Nephron progenitor cell (in vitro differentiated cells): ENCODE results near the gene TOM1L2.
A peak's percentile ranks its signal among the peaks of the same experiment; 100 is the strongest.

ENCODE experiments used
- DNase-seq: peaks from one replicate; pipeline ENCODE4 v3.0.0; 2021
- H3K27ac Mint-ChIP-seq: 2 replicates; pipeline ENCODE4 v1.8.0; 2021; ENCODE audit warnings: mild to moderate bottlenecking, moderate library complexity, mixed read lengths
- H3K27me3 Mint-ChIP-seq: 2 replicates; pipeline ENCODE4 v1.8.0; 2021; ENCODE audit warnings: mild to moderate bottlenecking, low read depth, mixed read lengths; ENCODE audit not compliant: poor library complexity
- H3K36me3 Mint-ChIP-seq: 2 replicates; pipeline ENCODE4 v1.8.0; 2021; ENCODE audit warnings: low read depth, mixed read lengths
- H3K4me1 Mint-ChIP-seq: 2 replicates; pipeline ENCODE4 v1.8.0; 2021; ENCODE audit warnings: mixed read lengths
- H3K4me3 Mint-ChIP-seq: 2 replicates; pipeline ENCODE4 v1.8.0; 2021; ENCODE audit warnings: mild to moderate bottlenecking, moderate library complexity, mixed read lengths
- H3K9me3 Mint-ChIP-seq: 2 replicates; pipeline ENCODE4 v1.8.0; 2021; ENCODE audit warnings: mild to moderate bottlenecking, moderate library complexity, mixed read lengths
- TF ChIP-seq, protein P1 (sequence below): fragments of 200-600 bp; sonication (generic); IDR thresholded peaks from 2 replicates; pipeline ENCODE4 v1.5.0; 2021; ENCODE audit warnings: antibody characterized with exemption

The TOM1L2 gene

DNA sequence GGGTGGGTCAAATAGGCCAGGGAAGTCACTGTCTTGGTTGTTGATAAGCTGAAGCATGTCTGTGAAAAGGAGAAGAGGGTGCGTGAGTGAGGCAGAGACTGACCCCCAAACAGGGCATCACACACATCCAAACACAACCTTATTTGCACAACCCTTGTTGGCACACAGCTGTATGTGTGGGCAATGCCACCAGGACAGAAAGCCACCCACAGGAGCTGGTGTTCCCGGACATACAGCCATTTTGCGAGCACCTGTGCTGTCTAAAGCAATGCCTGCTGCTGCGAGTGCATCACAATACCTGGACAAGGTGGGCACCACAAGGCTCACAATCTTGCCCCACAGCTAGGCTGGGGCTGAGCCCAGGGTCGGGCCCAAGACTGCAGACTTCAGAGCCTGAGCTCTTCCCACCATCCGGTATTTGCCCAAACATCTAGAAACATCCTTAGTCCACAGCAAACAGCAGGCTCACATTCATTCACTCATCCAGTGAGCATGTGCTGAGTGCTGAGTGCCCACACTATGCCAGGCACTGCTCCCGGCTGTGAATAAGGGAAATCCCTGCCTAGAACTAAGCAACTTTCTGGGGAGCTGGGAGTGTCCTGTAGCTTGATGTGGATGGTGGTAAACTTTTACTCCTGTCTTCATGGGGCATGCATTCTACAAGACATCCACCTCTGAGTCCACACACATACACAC lies 151.6 kb downstream of the TOM1L2 start:
- H3K4me1 Mint-ChIP-seq: peaks cover 67% of the 10 kb centered on the region
- H3K27ac Mint-ChIP-seq: peak overlapping the region; percentile 74
- H3K4me3 Mint-ChIP-seq: no peak overlapping the region

DNA sequence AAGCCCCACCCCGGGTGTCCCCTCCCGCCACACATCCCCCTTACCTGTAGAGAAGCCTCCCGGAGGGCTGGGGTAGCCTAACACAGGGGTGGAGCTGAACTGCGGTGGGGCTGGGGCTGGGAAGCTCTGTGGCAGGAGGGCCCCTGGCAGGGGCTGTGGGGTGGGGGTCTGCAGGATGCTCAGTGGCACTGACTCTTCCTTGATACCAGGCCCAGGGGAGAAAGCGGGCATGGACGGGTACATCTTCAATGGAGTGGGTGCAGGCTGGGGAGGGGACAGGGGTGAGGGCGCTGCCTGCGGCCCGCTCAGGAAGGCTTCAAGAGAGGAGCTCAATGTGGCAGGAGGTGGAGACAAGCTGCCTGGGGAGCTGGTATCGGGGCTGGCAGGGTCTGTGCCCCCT lies 152.2 kb downstream of the TOM1L2 start:
- no peak for DNase-seq
- TF ChIP-seq, protein P1, sequence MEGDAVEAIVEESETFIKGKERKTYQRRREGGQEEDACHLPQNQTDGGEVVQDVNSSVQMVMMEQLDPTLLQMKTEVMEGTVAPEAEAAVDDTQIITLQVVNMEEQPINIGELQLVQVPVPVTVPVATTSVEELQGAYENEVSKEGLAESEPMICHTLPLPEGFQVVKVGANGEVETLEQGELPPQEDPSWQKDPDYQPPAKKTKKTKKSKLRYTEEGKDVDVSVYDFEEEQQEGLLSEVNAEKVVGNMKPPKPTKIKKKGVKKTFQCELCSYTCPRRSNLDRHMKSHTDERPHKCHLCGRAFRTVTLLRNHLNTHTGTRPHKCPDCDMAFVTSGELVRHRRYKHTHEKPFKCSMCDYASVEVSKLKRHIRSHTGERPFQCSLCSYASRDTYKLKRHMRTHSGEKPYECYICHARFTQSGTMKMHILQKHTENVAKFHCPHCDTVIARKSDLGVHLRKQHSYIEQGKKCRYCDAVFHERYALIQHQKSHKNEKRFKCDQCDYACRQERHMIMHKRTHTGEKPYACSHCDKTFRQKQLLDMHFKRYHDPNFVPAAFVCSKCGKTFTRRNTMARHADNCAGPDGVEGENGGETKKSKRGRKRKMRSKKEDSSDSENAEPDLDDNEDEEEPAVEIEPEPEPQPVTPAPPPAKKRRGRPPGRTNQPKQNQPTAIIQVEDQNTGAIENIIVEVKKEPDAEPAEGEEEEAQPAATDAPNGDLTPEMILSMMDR: no peak
- Mint-ChIP-seq H3K4me3 (no peak overlapping the region), H3K27ac (peak overlapping the region; percentile 74), H3K27me3 (no peaks in the 10 kb centered on the region), H3K4me1 (peaks cover 64% of the 10 kb centered on the region), H3K9me3 (no peaks in the 10 kb centered on the region), H3K36me3 (peaks cover 7% of the 10 kb centered on the region)

More for the DNA sequence above, 151.6 kb downstream of the TOM1L2 start:
- peaks cover 7% of the 10 kb centered on the region for H3K36me3 Mint-ChIP-seq
- TF ChIP-seq, protein P1: no peak
- no peaks in the 10 kb centered on the region for H3K9me3 Mint-ChIP-seq
- DNase-seq: no peak
- H3K27me3 Mint-ChIP-seq: no peaks in the 10 kb centered on the region

DNA sequence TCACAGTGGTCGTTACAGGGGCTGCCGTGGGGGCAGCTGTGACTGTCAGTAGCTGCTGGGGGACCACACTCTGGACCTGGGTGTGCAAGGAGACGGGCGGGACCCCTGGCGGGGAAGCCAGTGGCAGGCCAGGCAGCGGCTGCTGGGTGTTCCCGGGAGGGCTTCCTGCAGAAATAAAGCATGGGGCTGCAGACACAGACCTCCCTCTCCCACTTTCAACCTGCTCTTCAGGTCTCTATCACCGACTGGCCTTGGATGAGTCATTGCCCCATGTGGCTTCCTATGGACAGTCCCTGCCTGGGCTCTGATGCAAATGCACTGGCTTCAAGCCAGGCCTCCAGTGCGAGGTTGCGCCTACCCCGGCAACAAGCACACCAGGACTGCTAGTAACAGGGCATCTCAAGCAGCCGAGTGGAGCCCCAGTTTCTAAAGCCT lies 152.6 kb downstream of the TOM1L2 start:
- no peaks in the 10 kb centered on the region for H3K9me3 Mint-ChIP-seq
- no peak overlapping the region for H3K4me3 Mint-ChIP-seq
- H3K27ac Mint-ChIP-seq: peak overlapping the region; percentile 83
- TF ChIP-seq, protein P1: no peak
- peaks cover 59% of the 10 kb centered on the region for H3K4me1 Mint-ChIP-seq
- H3K27me3 Mint-ChIP-seq: no peaks in the 10 kb centered on the region
- DNase-seq: no peak
- peaks cover 7% of the 10 kb centered on the region for H3K36me3 Mint-ChIP-seq

DNA sequence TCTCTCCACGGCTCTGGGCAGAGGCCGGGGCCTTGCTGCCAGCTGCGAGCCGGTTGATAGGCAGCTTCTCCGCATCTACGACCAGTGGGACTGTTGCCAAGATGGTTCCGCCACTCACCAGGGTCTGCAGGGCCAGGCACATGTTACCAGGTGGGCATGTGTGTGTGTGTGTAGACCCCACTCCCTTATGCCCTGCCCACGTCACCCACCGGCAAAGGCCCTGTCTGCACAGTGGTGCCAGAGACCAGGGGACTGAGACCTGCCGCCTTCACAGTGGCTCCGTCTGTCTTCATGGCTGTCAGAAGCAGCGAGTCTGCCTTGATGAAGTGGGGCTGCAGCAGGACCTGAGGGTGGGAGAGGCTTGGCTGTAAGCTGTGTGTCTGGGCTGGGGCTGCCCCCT lies 153.1 kb downstream of the TOM1L2 start:
- Mint-ChIP-seq H3K27ac (peak overlapping the region; percentile 69), H3K36me3 (peaks cover 7% of the 10 kb centered on the region), H3K4me3 (no peak overlapping the region), H3K27me3 (no peaks in the 10 kb centered on the region), H3K9me3 (no peaks in the 10 kb centered on the region), H3K4me1 (peaks cover 54% of the 10 kb centered on the region)
- no peak for DNase-seq
- TF ChIP-seq, protein P1: no peak

DNA sequence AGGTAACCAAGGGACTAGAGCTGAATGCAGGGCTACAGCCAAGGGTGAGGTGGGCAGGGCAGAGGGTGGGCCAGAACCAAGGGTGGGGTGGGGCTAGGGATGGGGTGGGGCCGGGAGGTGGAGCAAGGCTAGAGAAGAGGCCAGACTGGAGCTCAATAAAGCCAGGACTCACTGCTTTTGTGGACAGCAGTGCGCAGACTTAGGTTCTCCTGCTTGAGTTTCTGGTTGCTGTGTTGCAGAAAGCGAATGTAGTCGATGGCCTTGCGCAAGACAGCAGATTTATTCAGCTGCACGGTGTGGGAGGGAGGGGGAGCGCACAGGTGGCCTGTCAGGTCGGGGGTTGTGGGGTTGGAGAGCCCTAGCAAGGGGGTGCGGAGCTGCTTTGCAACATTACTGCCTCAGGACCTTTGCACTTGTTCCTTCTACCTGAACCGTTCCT lies 154.1 kb downstream of the TOM1L2 start:
- H3K27me3 Mint-ChIP-seq: no peaks in the 10 kb centered on the region
- H3K27ac Mint-ChIP-seq: no peak overlapping the region
- no peak for DNase-seq
- TF ChIP-seq, protein P1: no peak
- no peaks in the 10 kb centered on the region for H3K9me3 Mint-ChIP-seq
- peaks cover 7% of the 10 kb centered on the region for H3K36me3 Mint-ChIP-seq
- peaks cover 47% of the 10 kb centered on the region for H3K4me1 Mint-ChIP-seq
- no peak overlapping the region for H3K4me3 Mint-ChIP-seq

DNA sequence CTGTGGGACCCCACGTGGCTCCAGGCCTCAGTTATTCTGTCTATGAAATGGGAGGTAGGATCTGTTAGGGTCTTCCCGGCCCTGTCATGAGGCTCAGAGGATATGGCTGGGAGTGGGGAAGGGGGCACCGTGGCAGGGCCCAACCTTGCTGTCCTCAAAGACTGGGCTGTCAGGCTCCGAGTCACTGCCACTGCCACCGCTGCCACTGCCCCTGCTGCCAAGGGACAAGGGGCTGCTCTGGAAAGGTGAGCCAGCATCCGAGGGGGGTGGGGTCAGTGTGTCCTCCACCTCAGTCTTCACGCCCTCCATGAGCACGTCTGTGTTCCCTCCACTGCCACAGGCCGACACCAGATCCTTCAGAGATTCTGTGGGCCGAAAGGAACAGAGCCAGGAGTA lies 154.7 kb downstream of the TOM1L2 start:
- Mint-ChIP-seq H3K9me3 (no peaks in the 10 kb centered on the region), H3K4me1 (peaks cover 42% of the 10 kb centered on the region), H3K36me3 (peaks cover 7% of the 10 kb centered on the region), H3K4me3 (no peak overlapping the region), H3K27ac (no peak overlapping the region), H3K27me3 (no peaks in the 10 kb centered on the region)
- TF ChIP-seq, protein P1: no peak
- no peak for DNase-seq
